Limb (tissue), 2 donors: ENCODE results near the gene PGC.

Experiments
- DNase-seq, 2 donors: peaks; one replicate each; pipeline ENCODE4 v3.0.0-alpha.2; 2016; ENCODE audit errors: extremely low spot score in 2 of 2

Gene PGC

GRCh38 chr6:41714556-41715273 lies 32.5 kb downstream of the PGC start:
- DNase-seq: no peak

- no peak for DNase-seq
Measured at GRCh38 chr6:41713650-41714291, 33.4 kb downstream of the PGC start.

- no peak for DNase-seq
Measured at GRCh38 chr6:41713159-41713649, 34.0 kb downstream of the PGC start.

GRCh38 chr6:41712651-41713103 lies 34.5 kb downstream of the PGC start:
- DNase-seq: no peak

GRCh38 chr6:41711323-41712038 lies 35.7 kb downstream of the PGC start:
- no peak for DNase-seq

GRCh38 chr6:41709375-41709774 lies 37.8 kb downstream of the PGC start:
- no peak for DNase-seq

GRCh38 chr6:41708856-41709255 lies 38.3 kb downstream of the PGC start:
- DNase-seq: no peak

- DNase-seq: no peak
Measured at GRCh38 chr6:41707565-41708200, 39.5 kb downstream of the PGC start.

- DNase-seq: no peak
Measured at GRCh38 chr6:41706876-41707564, 40.2 kb downstream of the PGC start.

- DNase-seq: no peak
Measured at GRCh38 chr6:41705996-41706835, 41.0 kb downstream of the PGC start.

- DNase-seq: no peak
Measured at GRCh38 chr6:41705311-41705995, 41.7 kb downstream of the PGC start.

GRCh38 chr6:41704656-41705310 lies 42.4 kb downstream of the PGC start:
- DNase-seq: no peak

GRCh38 chr6:41704028-41704427 lies 43.2 kb downstream of the PGC start:
- DNase-seq: no peak

GRCh38 chr6:41702771-41703494 lies 44.3 kb downstream of the PGC start:
- no peak for DNase-seq

- no peak for DNase-seq
Measured at GRCh38 chr6:41702089-41702745, 45.0 kb downstream of the PGC start.

GRCh38 chr6:41700463-41701347 lies 46.5 kb downstream of the PGC start:
- no peak for DNase-seq

- no peak for DNase-seq
Measured at GRCh38 chr6:41699063-41699462, 48.1 kb downstream of the PGC start.
